Renal cortex interstitium (tissue), 15 donors: ENCODE data around the gene LLPH. TPM values are rescaled to one million over a fixed set of nuclear protein-coding genes. Genes with fewer than 3 reads are reported as not detected.
"Not testable (repeated sequence)": the region's sequence is repeated elsewhere in the genome, so short reads cannot be mapped to it uniquely, and the experiment has no call there.

Experiments
- DNase-seq, 11 donors: peaks; one replicate each; pipeline ENCODE4 v3.0.0-alpha.2; 2013; ENCODE audit warnings: low read depth in 9 of 11, low spot score in 4 of 11; ENCODE audit errors: extremely low read depth in 1 of 11
- long read RNA-seq, 16 experiments: transcript quantifications; one replicate each; lab custom pipeline, GENCODE V29; 2026
- polyA plus RNA-seq, 3 donors: library from polyadenylated mRNA; unstranded; fragments of 120-200 nt; gene quantifications; one replicate each; pipeline ENCODE4 v1.2.1, GENCODE V29; 2013; ENCODE audit not compliant: insufficient read length in 3 of 3

Gene LLPH
- polyA plus RNA-seq = 10 to 100 TPM; 24.4 to 42.8 (median 31.4) TPM
- long read RNA-seq, donor 1, full-length matches to known transcripts = 13 of 13 reads
- long read RNA-seq, donor 1, partial matches to known transcripts = 0 of 13 reads
- long read RNA-seq, donor 1, other reads (novel, unspliced or antisense) = 0 of 13 reads
- long read RNA-seq, donor 2, full-length matches to known transcripts = 12 of 18 reads
- long read RNA-seq, donor 2, partial matches to known transcripts = 6 of 18 reads
- long read RNA-seq, donor 2, other reads (novel, unspliced or antisense) = 0 of 18 reads
- long read RNA-seq, donor 3, full-length matches to known transcripts = 24 of 24 reads
- long read RNA-seq, donor 3, partial matches to known transcripts = 0 of 24 reads
- long read RNA-seq, donor 3, other reads (novel, unspliced or antisense) = 0 of 24 reads
- long read RNA-seq, donor 4, full-length matches to known transcripts = 17 of 17 reads
- long read RNA-seq, donor 4, partial matches to known transcripts = 0 of 17 reads
- long read RNA-seq, donor 4, other reads (novel, unspliced or antisense) = 0 of 17 reads
- long read RNA-seq, donor 5 = 0 reads
- long read RNA-seq, donor 6, full-length matches to known transcripts = 14 of 14 reads
- long read RNA-seq, donor 6, partial matches to known transcripts = 0 of 14 reads
- long read RNA-seq, donor 6, other reads (novel, unspliced or antisense) = 0 of 14 reads
- long read RNA-seq, donor 7, full-length matches to known transcripts = 30 of 35 reads
- long read RNA-seq, donor 7, partial matches to known transcripts = 5 of 35 reads
- long read RNA-seq, donor 7, other reads (novel, unspliced or antisense) = 0 of 35 reads
- long read RNA-seq, donor 8, full-length matches to known transcripts = 37 of 48 reads
- long read RNA-seq, donor 8, partial matches to known transcripts = 11 of 48 reads
- long read RNA-seq, donor 8, other reads (novel, unspliced or antisense) = 0 of 48 reads
- long read RNA-seq, donor 9, full-length matches to known transcripts = 21 of 21 reads
- long read RNA-seq, donor 9, partial matches to known transcripts = 0 of 21 reads
- long read RNA-seq, donor 9, other reads (novel, unspliced or antisense) = 0 of 21 reads
- long read RNA-seq, donor 10, full-length matches to known transcripts = 17 of 22 reads
- long read RNA-seq, donor 10, partial matches to known transcripts = 5 of 22 reads
- long read RNA-seq, donor 10, other reads (novel, unspliced or antisense) = 0 of 22 reads
- long read RNA-seq, donor 11, full-length matches to known transcripts = 14 of 14 reads
- long read RNA-seq, donor 11, partial matches to known transcripts = 0 of 14 reads
- long read RNA-seq, donor 11, other reads (novel, unspliced or antisense) = 0 of 14 reads
- long read RNA-seq, donor 12, full-length matches to known transcripts = 10 of 10 reads
- long read RNA-seq, donor 12, partial matches to known transcripts = 0 of 10 reads
- long read RNA-seq, donor 12, other reads (novel, unspliced or antisense) = 0 of 10 reads
- long read RNA-seq, donor 13 = 0 reads
- long read RNA-seq, donor 14, full-length matches to known transcripts = 19 of 19 reads
- long read RNA-seq, donor 14, partial matches to known transcripts = 0 of 19 reads
- long read RNA-seq, donor 14, other reads (novel, unspliced or antisense) = 0 of 19 reads
- long read RNA-seq, donor 15, full-length matches to known transcripts = 6 of 6 reads
- long read RNA-seq, donor 15, partial matches to known transcripts = 0 of 6 reads
- long read RNA-seq, donor 15, other reads (novel, unspliced or antisense) = 0 of 6 reads
- long read RNA-seq, donor 16, full-length matches to known transcripts = 39 of 39 reads
- long read RNA-seq, donor 16, partial matches to known transcripts = 0 of 39 reads
- long read RNA-seq, donor 16, other reads (novel, unspliced or antisense) = 0 of 39 reads

GRCh38 chr12:66130267-66131066, at the start of gene LLPH:
Gene LLPH (minus strand): TSS chr12:66130750. CDS start chr12:66129106, 1,644 bp downstream.
- peak; percentile 68 to 94 (median 84) for DNase-seq

- no peak for DNase-seq
Measured at GRCh38 chr12:66176105-66176900, 45.8 kb upstream of the LLPH start.

GRCh38 chr12:66174391-66175325, 44.1 kb upstream of the LLPH start:
- not testable (repeated sequence) for DNase-seq

DNA sequence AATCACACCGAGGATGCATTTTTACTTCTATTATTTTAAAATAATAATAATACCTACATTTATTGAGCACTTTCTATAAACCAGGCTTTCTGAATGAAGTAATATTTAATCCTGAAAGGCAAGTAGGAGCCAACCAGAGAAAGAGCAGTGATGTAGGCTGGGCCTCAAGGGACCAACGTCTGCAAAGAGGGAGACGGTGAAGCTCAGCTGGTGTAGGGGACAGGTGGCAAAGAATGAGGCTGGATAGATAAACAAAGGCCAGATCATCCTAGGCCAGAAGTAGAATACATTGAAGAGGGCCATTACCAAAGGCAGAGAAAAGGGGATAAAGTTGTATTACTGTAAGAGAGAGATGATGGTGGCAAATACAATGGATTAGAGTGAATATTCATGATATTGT, 40.1 kb upstream of the LLPH start:
- no peak for DNase-seq

DNA sequence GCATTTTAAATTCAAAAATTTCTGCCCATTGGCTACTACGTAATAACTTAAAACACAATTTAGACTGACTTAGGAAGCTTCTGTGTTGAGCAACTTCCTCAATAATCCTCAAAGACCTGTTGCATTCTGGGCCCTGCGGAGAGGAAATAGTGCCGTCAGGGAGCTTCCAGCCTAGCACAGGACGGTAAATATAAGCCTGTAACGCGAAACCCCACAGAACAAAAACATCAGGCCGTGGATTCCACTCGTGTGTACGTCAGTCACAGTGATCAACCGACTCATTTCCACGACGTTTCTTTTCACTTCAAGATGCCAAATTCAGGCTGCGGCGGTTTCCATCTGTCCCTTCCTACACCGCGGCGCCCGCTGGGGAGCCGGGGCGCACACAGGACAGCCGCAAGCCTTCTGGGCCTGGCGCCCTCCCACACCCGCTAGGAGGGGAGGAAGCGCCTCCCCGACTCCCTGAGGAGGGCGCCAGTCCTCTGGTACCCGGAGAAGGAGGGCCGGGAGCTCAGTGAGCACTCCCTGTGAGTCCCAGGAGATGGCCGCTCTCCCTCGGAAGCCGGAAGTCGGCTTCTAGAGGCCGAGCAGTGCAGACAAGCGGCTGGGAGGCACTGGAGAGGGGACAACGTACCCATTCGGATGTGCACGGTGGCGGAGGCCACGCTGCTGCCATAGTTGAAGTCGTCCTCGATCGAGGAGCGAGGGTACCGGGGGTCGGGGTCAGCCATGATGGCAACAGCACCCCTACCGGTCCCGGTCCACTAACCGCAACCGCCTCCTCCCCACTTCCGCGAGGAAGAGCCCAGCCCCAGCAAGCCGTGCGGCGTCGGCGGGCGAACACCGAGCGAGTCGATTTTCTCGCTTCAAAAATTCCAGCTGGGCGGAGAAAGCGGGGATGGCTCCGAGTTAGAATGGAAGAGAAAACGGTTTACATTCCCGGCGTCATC, 38.9 kb upstream of the LLPH start, which contains the start of gene TMBIM4:
Gene TMBIM4 (minus strand): TSS at position 776 of the 950 bp plus-strand sequence. CDS start 45 bp downstream, at position 731.
- DNase-seq = peak; percentile 78 to 90 (median 85)

- no peak for DNase-seq
Measured at GRCh38 chr12:66168410-66168809, 37.9 kb upstream of the LLPH start.

DNA sequence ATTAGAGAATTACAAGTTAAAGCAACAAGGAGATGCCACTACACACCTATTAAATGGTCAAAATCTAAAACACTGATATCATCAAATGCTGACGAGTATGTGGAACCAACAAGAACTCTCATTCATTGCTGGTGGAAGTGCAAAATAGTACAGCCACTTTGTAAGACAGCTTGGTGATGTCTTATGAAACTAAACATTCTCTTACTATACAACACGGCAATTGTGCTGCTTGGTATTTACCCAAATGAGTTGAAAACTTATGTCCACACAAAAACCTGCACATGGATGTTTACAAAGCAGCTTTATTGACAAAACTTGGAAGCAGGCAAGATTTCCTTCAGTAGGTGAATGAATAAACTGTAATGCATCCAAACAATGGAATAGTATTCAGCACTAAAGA, 36.0 kb upstream of the LLPH start:
- no peak for DNase-seq

- DNase-seq = no peak
Measured at GRCh38 chr12:66165141-66165540, 34.6 kb upstream of the LLPH start.

DNA sequence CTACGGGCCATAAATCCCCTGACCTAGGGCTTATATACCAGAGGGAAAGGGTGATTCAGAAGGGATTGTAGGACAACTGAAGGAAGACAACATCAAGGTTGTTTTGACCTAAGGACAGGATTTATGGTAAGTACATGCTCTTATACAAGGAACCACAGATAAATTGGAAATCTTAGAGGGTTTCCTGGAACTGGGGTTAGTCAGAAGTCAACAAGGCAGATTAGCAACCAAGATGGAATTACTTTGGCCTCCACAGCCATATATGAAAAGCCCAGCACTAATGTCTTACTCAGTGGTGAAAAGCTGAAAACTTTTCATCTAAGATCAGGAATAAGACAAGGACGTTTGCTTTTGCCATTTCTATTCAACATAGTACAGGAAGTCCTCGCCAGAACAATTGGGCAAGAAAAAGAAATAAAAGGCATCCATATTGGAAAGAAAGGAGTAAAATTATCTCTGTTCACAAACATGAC, 33.8 kb upstream of the LLPH start:
- DNase-seq = no peak

- DNase-seq = no peak
Measured at GRCh38 chr12:66163289-66163688, 32.7 kb upstream of the LLPH start.

DNA sequence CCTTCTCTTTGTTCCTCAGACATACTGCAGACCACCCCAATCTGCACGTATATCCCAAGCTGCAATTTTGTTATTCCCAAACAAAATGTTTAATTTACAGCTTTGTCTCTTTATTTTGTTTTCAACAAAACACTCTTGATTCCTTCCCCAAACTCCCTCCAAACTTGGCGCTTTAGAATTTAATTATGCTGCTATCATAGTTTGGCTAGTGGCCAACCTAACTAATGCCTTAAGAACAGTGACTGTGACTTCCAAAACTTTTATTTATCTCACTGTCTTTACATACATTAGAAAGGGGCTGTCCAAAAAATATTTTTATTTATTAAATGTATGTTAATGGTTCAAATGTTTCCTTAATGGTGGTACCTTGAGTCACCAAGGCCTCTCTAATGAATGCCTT, 32.2 kb upstream of the LLPH start:
- DNase-seq = no peak

GRCh38 chr12:66160704-66161103, 30.2 kb upstream of the LLPH start:
- DNase-seq = no peak

DNA sequence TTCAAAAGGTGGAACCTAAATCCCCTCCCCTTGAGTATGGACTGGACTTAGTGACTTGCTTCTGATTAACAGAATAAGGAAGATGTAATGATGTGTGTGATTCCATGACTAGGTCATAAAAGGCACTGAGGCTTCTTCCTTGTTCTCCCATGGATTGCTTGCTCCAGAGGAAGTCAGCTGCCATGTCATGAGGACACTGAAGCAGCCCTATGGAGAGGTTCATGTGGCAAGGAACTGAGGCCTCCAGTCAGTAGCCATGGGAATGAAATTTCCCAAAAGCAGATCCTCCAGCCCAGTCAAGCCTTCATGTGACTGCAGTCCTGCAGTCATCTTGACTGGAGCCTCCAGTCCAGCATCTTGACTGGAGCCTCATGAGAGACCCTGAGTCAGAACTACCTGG, 28.6 kb upstream of the LLPH start:
- no peak for DNase-seq

- no peak for DNase-seq
Measured at GRCh38 chr12:66156654-66157053, 26.1 kb upstream of the LLPH start.
